ENCODE measurements around the gene MARCHF9. TPM values are rescaled to one million over a fixed set of nuclear protein-coding genes. Genes with fewer than 3 reads are reported as not detected.
A peak's percentile ranks its signal among the peaks of the same experiment; 100 is the strongest.

The MARCHF9 gene
- total and polyA plus RNA-seq, 2 donors (not counting 1 experiment from before 2014, with no cell fraction given) = 81.4 to 128 TPM

DNA sequence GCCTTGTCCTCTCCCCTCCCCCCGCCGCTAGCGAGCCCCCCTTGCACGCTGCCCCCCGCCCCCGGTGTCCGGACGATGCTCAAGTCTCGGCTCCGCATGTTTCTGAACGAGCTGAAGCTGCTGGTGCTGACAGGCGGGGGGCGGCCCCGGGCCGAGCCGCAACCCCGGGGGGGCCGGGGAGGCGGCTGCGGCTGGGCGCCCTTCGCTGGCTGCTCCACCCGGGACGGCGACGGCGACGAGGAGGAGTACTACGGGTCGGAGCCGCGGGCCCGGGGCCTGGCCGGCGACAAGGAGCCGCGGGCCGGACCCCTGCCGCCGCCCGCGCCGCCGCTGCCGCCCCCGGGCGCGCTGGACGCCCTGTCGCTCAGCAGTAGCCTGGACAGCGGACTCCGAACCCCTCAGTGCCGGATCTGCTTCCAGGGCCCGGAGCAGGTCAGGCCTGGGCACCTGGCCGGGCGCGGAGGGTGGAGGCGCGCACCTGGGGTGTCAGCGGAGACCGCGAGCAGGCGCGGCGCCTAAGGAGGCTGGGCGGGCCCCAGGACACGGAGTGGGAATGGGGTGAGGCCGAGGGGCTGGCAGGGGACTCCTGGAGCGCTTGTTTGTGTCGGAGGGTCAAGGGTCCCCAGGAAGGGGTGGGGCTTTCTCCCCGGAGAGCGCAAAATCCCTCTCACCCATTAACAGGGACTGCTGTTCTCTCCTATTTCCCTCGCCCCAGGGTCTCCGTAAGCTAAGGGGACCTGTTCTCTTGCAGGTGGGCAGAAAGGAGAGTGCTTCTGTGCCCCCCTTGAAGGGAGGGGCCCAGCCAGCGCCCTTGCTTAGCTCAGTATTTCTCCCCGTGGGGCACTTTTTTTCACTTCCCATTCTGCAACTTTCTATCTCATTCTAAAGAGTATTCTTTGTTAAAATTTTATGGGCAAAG lies 810 bp downstream of the MARCHF9 start:
- Histone ChIP-seq H3K79me2 (ENCODE audit: control insufficient read depth, insufficient read depth, low read length) (peaks cover 48% of the 10 kb centered on the region), H3K4me1 (ENCODE audit: control insufficient read depth in 2 of 2, insufficient read depth in 2 of 2, low read length in 2 of 2) (peaks cover 44 to 65% of the 10 kb centered on the region in 2 donors), H2AFZ (ENCODE audit: insufficient read depth, low read depth, low read length, poor library complexity, severe bottlenecking) (peak overlapping the region; percentile 55), H3K27me3 (replicated peaks in 1 of 4; ENCODE audit: control extremely low read depth in 1 of 4, control insufficient read depth in 3 of 4, insufficient read depth in 4 of 4, low read length in 3 of 4) (no peaks in the 10 kb centered on the region), H3K9ac (ENCODE audit: low read length) (peak overlapping the region; percentile 80), H3K9me3 (ENCODE audit: control extremely low read depth in 1 of 3, control insufficient read depth in 2 of 3, insufficient read depth in 1 of 3, low read length in 2 of 3) (no peaks in the 10 kb centered on the region), H3K27ac (ENCODE audit: low read length in 2 of 2) (peak overlapping the region; percentile 78 to 90), H4K20me1 (ENCODE audit: control insufficient read depth, insufficient read depth, low read length, poor library complexity, severe bottlenecking) (peaks cover 47% of the 10 kb centered on the region), H3K4me2 (replicated peaks; ENCODE audit: low read depth, low read length, poor library complexity, severe bottlenecking) (peak overlapping the region; percentile 90), H3K4me3 (ENCODE audit: control extremely low read depth in 1 of 5, extremely low read depth in 1 of 5, insufficient read depth in 1 of 5, low read depth in 2 of 5, low read length in 4 of 5) (peak overlapping the region; percentile 67 to 87 (median 85)), H3K36me3 (replicated peaks in 1 of 2; ENCODE audit: control extremely low read depth in 1 of 2, control insufficient read depth in 1 of 2, extremely low read depth in 1 of 2, insufficient read depth in 2 of 2, low read length in 1 of 2) (peaks cover 1 to 34% of the 10 kb centered on the region in 2 experiments)
- DNase-seq (peak; percentile 76), ATAC-seq (ENCODE audit: low read depth) (peak; percentile 6)
- ChIA-PET CTCF (interaction anchor here (0.8 to 2.6 kb wide), 20 partner anchors 7 to 149 kb away, joined by 3 to 37 read pairs (median 5); partner anchors contain the start of genes CYP27B1, EEF1AKMT3, METTL1 and TSFM), POLR2A (interaction anchor here (0.8 to 1.4 kb wide), 6 partner anchors 10 to 185 kb away, joined by 3 to 7 read pairs (median 4); partner anchors contain the start of genes ATP23, CTDSP2, OS9 and TSPAN31)
- Mint-ChIP-seq H3K4me3 (peak overlapping the region; percentile 94), H3K27ac (peak overlapping the region; percentile 95), H3K4me1 (peaks cover 69% of the 10 kb centered on the region), H3K9me3 (ENCODE audit: insufficient read depth) (no peaks in the 10 kb centered on the region), H3K27me3 (no peaks in the 10 kb centered on the region)
- no peak for TF ChIP-seq EZH2 (IDR thresholded peaks at IDR 0.05; ENCODE audit: borderline replicate concordance, insufficient read depth, low read depth, low read length, poor library complexity, severe bottlenecking)
- TF ChIP-seq, protein P1, sequence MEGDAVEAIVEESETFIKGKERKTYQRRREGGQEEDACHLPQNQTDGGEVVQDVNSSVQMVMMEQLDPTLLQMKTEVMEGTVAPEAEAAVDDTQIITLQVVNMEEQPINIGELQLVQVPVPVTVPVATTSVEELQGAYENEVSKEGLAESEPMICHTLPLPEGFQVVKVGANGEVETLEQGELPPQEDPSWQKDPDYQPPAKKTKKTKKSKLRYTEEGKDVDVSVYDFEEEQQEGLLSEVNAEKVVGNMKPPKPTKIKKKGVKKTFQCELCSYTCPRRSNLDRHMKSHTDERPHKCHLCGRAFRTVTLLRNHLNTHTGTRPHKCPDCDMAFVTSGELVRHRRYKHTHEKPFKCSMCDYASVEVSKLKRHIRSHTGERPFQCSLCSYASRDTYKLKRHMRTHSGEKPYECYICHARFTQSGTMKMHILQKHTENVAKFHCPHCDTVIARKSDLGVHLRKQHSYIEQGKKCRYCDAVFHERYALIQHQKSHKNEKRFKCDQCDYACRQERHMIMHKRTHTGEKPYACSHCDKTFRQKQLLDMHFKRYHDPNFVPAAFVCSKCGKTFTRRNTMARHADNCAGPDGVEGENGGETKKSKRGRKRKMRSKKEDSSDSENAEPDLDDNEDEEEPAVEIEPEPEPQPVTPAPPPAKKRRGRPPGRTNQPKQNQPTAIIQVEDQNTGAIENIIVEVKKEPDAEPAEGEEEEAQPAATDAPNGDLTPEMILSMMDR (IDR thresholded peaks at IDR 0.05) = no peak
- intact Hi-C loops (cut with micrococcal nuclease) = loop anchor here (1.0 to 10.0 kb wide), 8 partner anchors 10 to 671 kb away; partner anchors contain the start of genes CTDSP2, GLI1, INHBE and MARS1
- under 1% methylated on average over 63 of the region's 76 CpGs for WGBS (ENCODE audit: insufficient coverage)
